ENCODE measurements around the gene LPCAT3. TPM values are rescaled to one million over a fixed set of nuclear protein-coding genes. Genes with fewer than 3 reads are reported as not detected.

LPCAT3 gene
- total and polyA plus RNA-seq, 11 donors = 19.9 to 66.3 (median 43.4) TPM

GRCh38 chr12:6936636-6937480 is 81.4 kb downstream of the LPCAT3 start:
- Histone ChIP-seq H3K27ac (peak overlapping the region; percentile 86 to 98 (median 94)), H3K4me1 (peaks cover 3 to 83% (median 55%) of the 10 kb centered on the region in 12 donors), H3K9me3 (no peaks in the 10 kb centered on the region), H3K36me3 (peaks cover 0 to 66% (median 48%) of the 10 kb centered on the region in 9 donors), H3K27me3 (no peaks in the 10 kb centered on the region), H3K4me3 (peak overlapping the region in 11 of 12 donors; percentile 27 to 88 (median 74))
- DNase-seq (peak in 2 of 5 donors; percentile 56 to 77), ATAC-seq (peak in 3 of 4 donors; percentile 0 to 7 (median 4))
- no peak for TF ChIP-seq POLR2A (IDR thresholded peaks at IDR 0.05)
- TF ChIP-seq, protein P1, sequence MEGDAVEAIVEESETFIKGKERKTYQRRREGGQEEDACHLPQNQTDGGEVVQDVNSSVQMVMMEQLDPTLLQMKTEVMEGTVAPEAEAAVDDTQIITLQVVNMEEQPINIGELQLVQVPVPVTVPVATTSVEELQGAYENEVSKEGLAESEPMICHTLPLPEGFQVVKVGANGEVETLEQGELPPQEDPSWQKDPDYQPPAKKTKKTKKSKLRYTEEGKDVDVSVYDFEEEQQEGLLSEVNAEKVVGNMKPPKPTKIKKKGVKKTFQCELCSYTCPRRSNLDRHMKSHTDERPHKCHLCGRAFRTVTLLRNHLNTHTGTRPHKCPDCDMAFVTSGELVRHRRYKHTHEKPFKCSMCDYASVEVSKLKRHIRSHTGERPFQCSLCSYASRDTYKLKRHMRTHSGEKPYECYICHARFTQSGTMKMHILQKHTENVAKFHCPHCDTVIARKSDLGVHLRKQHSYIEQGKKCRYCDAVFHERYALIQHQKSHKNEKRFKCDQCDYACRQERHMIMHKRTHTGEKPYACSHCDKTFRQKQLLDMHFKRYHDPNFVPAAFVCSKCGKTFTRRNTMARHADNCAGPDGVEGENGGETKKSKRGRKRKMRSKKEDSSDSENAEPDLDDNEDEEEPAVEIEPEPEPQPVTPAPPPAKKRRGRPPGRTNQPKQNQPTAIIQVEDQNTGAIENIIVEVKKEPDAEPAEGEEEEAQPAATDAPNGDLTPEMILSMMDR (IDR thresholded peaks at IDR 0.05) = no peak
- 27 to 41% (median 37%) methylated on average over 26 to 36 of the region's 36 CpGs for WGBS, 4 donors
- intact Hi-C loops (cut with DNase I) = loop anchor here in 1 of 10 donors (5.0 kb wide), 1 partner anchor 65 kb away; the partner anchor contains the start of gene SPSB2

DNA sequence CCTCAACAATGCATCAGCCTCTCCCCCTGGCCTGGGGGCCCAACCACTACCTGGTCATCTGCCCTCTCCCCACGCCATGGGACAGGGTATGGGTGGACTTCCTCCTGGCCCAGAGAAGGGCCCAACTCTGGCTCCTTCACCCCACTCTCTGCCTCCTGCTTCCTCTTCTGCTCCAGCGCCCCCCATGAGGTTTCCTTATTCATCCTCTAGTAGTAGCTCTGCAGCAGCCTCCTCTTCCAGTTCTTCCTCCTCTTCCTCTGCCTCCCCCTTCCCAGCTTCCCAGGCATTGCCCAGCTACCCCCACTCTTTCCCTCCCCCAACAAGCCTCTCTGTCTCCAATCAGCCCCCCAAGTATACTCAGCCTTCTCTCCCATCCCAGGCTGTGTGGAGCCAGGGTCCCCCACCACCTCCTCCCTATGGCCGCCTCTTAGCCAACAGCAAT is 82.1 kb downstream of the LPCAT3 start:
- intact Hi-C loops (cut with DNase I) = loop anchor here in 1 of 10 donors (5.0 kb wide), 1 partner anchor 64 kb away; the partner anchor contains the start of gene SPSB2
- TF ChIP-seq, protein P1 (IDR thresholded peaks at IDR 0.05) = no peak
- TF ChIP-seq POLR2A (IDR thresholded peaks at IDR 0.05) = no peak
- Histone ChIP-seq H3K27ac (peak overlapping the region in 7 of 12 donors; percentile 75 to 98 (median 88)), H3K36me3 (peaks cover 0 to 60% (median 43%) of the 10 kb centered on the region in 9 donors), H3K4me3 (peak overlapping the region in 1 of 12 donors; percentile 88), H3K27me3 (no peaks in the 10 kb centered on the region), H3K9me3 (no peaks in the 10 kb centered on the region), H3K4me1 (peaks cover 3 to 81% (median 53%) of the 10 kb centered on the region in 12 donors)
- no peak for DNase-seq
- peak in 1 of 4 donors; percentile 0 for ATAC-seq
- WGBS, 4 donors = 86 to 96% (median 92%) methylated on average over 3 of the region's 3 CpGs

DNA sequence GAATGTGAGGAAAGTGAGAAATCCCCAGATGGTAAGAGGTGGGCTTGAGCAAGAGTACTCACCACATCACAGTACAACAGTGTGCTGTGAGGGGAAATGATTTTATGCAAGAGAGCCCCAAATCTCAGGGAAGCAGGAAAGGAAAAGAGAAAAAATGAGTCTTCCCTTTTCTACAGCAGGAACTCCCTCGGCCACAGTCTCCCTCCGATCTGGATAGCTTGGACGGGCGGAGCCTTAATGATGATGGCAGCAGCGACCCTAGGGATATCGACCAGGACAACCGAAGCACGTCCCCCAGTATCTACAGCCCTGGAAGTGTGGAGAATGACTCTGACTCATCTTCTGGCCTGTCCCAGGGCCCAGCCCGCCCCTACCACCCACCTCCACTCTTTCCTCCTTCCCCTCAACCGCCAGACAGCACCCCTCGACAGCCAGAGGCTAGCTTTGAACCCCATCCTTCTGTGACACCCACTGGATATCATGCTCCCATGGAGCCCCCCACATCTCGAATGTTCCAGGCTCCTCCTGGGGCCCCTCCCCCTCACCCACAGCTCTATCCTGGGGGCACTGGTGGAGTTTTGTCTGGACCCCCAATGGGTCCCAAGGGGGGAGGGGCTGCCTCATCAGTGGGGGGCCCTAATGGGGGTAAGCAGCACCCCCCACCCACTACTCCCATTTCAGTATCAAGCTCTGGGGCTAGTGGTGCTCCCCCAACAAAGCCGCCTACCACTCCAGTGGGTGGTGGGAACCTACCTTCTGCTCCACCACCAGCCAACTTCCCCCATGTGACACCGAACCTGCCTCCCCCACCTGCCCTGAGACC is 82.7 kb downstream of the LPCAT3 start:
- DNase-seq = peak in 1 of 5 donors; percentile 59
- Histone ChIP-seq H3K36me3 (peaks cover 0 to 55% (median 36%) of the 10 kb centered on the region in 9 donors), H3K9me3 (no peaks in the 10 kb centered on the region), H3K4me3 (no peak overlapping the region), H3K4me1 (peaks cover 3 to 81% (median 59%) of the 10 kb centered on the region in 12 donors), H3K27me3 (no peaks in the 10 kb centered on the region), H3K27ac (peak overlapping the region in 11 of 12 donors; percentile 27 to 96 (median 69))
- WGBS, 4 donors = 49 to 60% (median 53%) methylated on average over 14 of the region's 14 CpGs
- intact Hi-C loops (cut with DNase I) = loop anchor here in 1 of 10 donors (5.0 kb wide), 1 partner anchor 63 kb away; the partner anchor contains the start of gene SPSB2
- no peak for ATAC-seq
- TF ChIP-seq, protein P1 (IDR thresholded peaks at IDR 0.05) = no peak
- no peak for TF ChIP-seq POLR2A (IDR thresholded peaks at IDR 0.05)
